K562 (cell line): ENCODE measurements around the gene CDYL. TPM values are rescaled to one million over a fixed set of nuclear protein-coding genes. Genes with fewer than 3 reads are reported as not detected.

ENCODE experiments used
- BHLHE40 ChIP-seq: IDR thresholded peaks from 2 replicates; pipeline ENCODE4 v1.6.1; 2011; ENCODE audit warnings: low read length, improper control_type of control experiment
- CBFA2T3 ChIP-seq: fragments of 450-650 bp; IDR thresholded peaks from 2 replicates; pipeline ENCODE4 v1.6.1; 2017
- CCNT2 ChIP-seq: IDR thresholded peaks from 2 replicates; pipeline ENCODE4 v1.6.1; 2011; ENCODE audit warnings: borderline replicate concordance, low read depth, mild to moderate bottlenecking, moderate library complexity, mixed read lengths, low read length; ENCODE audit not compliant: insufficient read length; ENCODE audit errors: extremely low read depth
- FOXJ3 ChIP-seq: sonication (generic); formaldehyde crosslinking; IDR thresholded peaks from 2 replicates; pipeline ENCODE4 v1.4.0; 2020; ENCODE audit warnings: mild to moderate bottlenecking, missing genetic modification reagents
- HMBOX1 ChIP-seq: sonication (generic); IDR thresholded peaks from 2 replicates; pipeline ENCODE4 v1.6.1; 2016
- KDM2B ChIP-seq: fragments of 250-450 bp; sonication (Bioruptor Pico); IDR thresholded peaks from 2 replicates; pipeline ENCODE4 v1.8.0; 2021; ENCODE audit warnings: mild to moderate bottlenecking, moderate library complexity
- MLX ChIP-seq, 2 experiments: fragments of 450-650 bp in 1 of 2; sonication (generic) in 1 of 2; formaldehyde crosslinking; conservative IDR thresholded peaks; 2 replicates each; pipeline versions ENCODE4 v1.4.0 to v1.8.1; 2020 to 2022; ENCODE audit warnings: mild to moderate bottlenecking in 1 of 2, missing genetic modification reagents in 1 of 2
- PCBP2 ChIP-seq: fragments of 200-400 bp; formaldehyde crosslinking; IDR thresholded peaks from 2 replicates; pipeline ENCODE4 v1.6.1; 2018; ENCODE audit warnings: low read length, low read depth, mild to moderate bottlenecking, moderate library complexity; ENCODE audit not compliant: poor library complexity, severe bottlenecking
- PYGO2 ChIP-seq: fragments of 450-650 bp; IDR thresholded peaks from 2 replicates; pipeline ENCODE4 v1.6.1; 2016; ENCODE audit warnings: mild to moderate bottlenecking, missing genetic modification characterization, moderate library complexity, missing compliant biosample characterization
- RBM39 ChIP-seq: fragments of 200-400 bp; formaldehyde crosslinking; optimal IDR thresholded peaks from 2 replicates; pipeline ENCODE3; 2018; ENCODE audit warnings: low read depth, low read length
- REST ChIP-seq, 2 experiments: fragments of 450-650 bp; formaldehyde crosslinking in 1 of 2; IDR thresholded peaks; 2 replicates each; pipeline versions ENCODE4 v1.4.0 to v1.6.1; 2014 to 2020; ENCODE audit warnings: mild to moderate bottlenecking in 2 of 2, borderline replicate concordance in 1 of 2, low read depth in 1 of 2
- RUNX1 ChIP-seq: sonication (generic); IDR thresholded peaks from 2 replicates; pipeline ENCODE4 v1.6.1; 2016; ENCODE audit warnings: antibody characterized with exemption, low read depth
- SPI1 ChIP-seq: IDR thresholded peaks from 2 replicates; pipeline ENCODE4 v1.6.1; 2011; ENCODE audit warnings: low read depth, low read length, control low read depth, borderline replicate concordance
- ZBTB1 ChIP-seq: sonication (generic); formaldehyde crosslinking; IDR thresholded peaks from 2 replicates; pipeline ENCODE4 v1.8.1; 2023; ENCODE audit warnings: missing genetic modification reagents, low read depth, mild to moderate bottlenecking, borderline replicate concordance
- polyA plus RNA-seq, 8 experiments: library from polyadenylated mRNA; depleted of rRNA in 4 of 8; stranded (reverse) in 5 of 8; unstranded in 3 of 8; fragments of >200 nt; fragmentation: Nextera tagmentation in 2 of 8; fragmentation: Illumina TruSeq in 1 of 8; extraction: Ambion mirVana in 2 of 8; extraction: Trizol in 1 of 8; gene quantifications; 2 replicates each; pipeline versions ENCODE4 v1.2.1 to v1.2.3, GENCODE V29; 2011 to 2014; ENCODE audit warnings: inconsistent platforms in 1 of 8, missing spikeins in 1 of 8
- total RNA-seq, 7 experiments: library from RNA; depleted of rRNA in 6 of 7; stranded (reverse); fragments of >200 nt in 6 of 7; fragmentation: Illumina TruSeq in 2 of 7; extraction: Trizol in 2 of 7; gene quantifications; 2 replicates each; pipeline versions ENCODE4 v1.2.1 to v1.2.3, GENCODE V29; 2011 to 2021; ENCODE audit warnings: low replicate concordance in 1 of 7

The CDYL gene
- total and polyA plus RNA-seq, 9 of the 15 experiments (the other 6 are each of a cell fraction or from before 2014, with no cell fraction given), result 8.1 to 45.8 (median 40.8) TPM

GRCh38 chr6:4941782-4942672 lies 165.8 kb downstream of the CDYL start (continued):
- TF ChIP-seq REST (IDR thresholded peaks at IDR 0.05; ENCODE audit: borderline replicate concordance), result peak; percentile 9
- no peak for TF ChIP-seq REST (CRISPR knock-in tag; IDR thresholded peaks at IDR 0.05; ENCODE audit: low read depth)
- TF ChIP-seq PCBP2, result no peak
- peak; percentile 98 for TF ChIP-seq CBFA2T3
- TF ChIP-seq CCNT2, result peak; percentile 69
- 0 out of 2 replicates have a peak, but pooled peaks have one; percentile 44 for TF ChIP-seq HMBOX1
- TF ChIP-seq RUNX1, result no peak
- no peak for TF ChIP-seq RBM39
- TF ChIP-seq KDM2B, result no peak
- 0 out of 4 replicates have a peak, but pooled peaks of 1 of the 2 experiments have one; percentile 53 for TF ChIP-seq MLX (CRISPR knock-in tag; conservative IDR thresholded peaks at IDR 0.05)
- TF ChIP-seq ZBTB1 (CRISPR knock-in tag), result no peak
- TF ChIP-seq PYGO2 (tag), result no peak
- TF ChIP-seq BHLHE40, result peak; percentile 46; the same call in 1 of the 2 replicates
- TF ChIP-seq SPI1, result no peak
- no peak for TF ChIP-seq FOXJ3
